Measurements from ENCODE around the gene EML6.

- TF ChIP-seq EZH2 (IDR thresholded peaks at IDR 0.05; ENCODE audit: low read length, unreplicated experiment) (no peak), CTCF (conservative IDR thresholded peaks at IDR 0.05; ENCODE audit: low read depth, low read length) (no peak), EZH2phosphoT487 (IDR thresholded peaks at IDR 0.05; ENCODE audit: borderline replicate concordance, low read length) (no peak)
Observed at GRCh38 chr2:54915101-54915500, 191.6 kb downstream of the EML6 start.
